Lower leg skin (tissue), 4 donors: ENCODE data around the gene CTDNEP1. TPM values are rescaled to one million over a fixed set of nuclear protein-coding genes. Genes with fewer than 3 reads are reported as not detected.

ENCODE experiments used
- DNase-seq, 2 donors: peaks; one replicate each; pipeline ENCODE4 v3.0.0-alpha.2; 2019; ENCODE audit warnings: low spot score in 2 of 2
- H3K4me3 ChIP-seq: fragments of 200-600 bp; sonication (generic); 2 replicates; pipeline ENCODE4 v1.5.1; 2017; ENCODE audit warnings: mild to moderate bottlenecking, low read depth; ENCODE audit not compliant: poor library complexity, severe bottlenecking
- POLR2A ChIP-seq, 2 donors: fragments of 450-650 bp; IDR thresholded peaks; one replicate each; pipeline ENCODE4 v1.6.1; 2016 to 2017; ENCODE audit warnings: antibody characterized with exemption in 2 of 2, mild to moderate bottlenecking in 1 of 2, moderate library complexity in 1 of 2
- WGBS, 2 donors: methylation state at CpG; one replicate each; pipeline ENCODE4 v1.1.5; 2018; 5-methylcytosine and 5-hydroxymethylcytosine counted together
- intact Hi-C: fragments of 100-400 bp; cut with DNase I; formaldehyde crosslinking; loops from one replicate; pipeline ENCODE4 v1.15.0; 2023; ENCODE audit warnings: low total_unique reads
- total RNA-seq, 4 donors: library from RNA; depleted of rRNA; stranded (reverse); fragments of >200 nt; gene quantifications; one replicate each; pipeline ENCODE4 v1.1.0, GENCODE V29; 2016
- TF ChIP-seq, protein P1 (sequence below), 3 donors: fragments of 450-650 bp; IDR thresholded peaks; one replicate each; pipeline ENCODE4 v1.5.1; 2016; ENCODE audit warnings: antibody characterized with exemption in 3 of 3, mild to moderate bottlenecking in 3 of 3, moderate library complexity in 2 of 3

The CTDNEP1 gene
- total RNA-seq, 4 donors from 2014 or later = 55.3 to 79.2 (median 70.4) TPM

DNA sequence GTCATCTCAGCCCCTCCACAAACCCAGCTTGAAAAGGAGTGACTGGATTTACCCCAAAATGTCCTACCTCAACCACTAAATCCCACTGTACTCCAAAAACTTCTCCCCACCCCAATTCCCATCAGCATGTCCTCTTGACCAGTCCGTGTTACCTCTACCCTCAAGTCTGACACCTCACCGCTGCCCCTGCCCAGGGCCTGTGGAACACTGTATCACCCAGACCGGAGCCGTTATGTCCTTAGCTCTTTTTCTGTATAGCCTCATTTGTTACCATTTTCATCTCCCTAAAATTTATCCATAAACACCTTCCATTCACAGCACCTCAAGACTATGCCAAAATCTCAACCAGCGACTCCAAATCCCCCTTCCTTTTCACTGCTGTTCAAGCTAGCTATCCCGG, 14.7 kb downstream of the CTDNEP1 start:
- no peak overlapping the region for H3K4me3 ChIP-seq
- intact Hi-C loops = no loop called here
- TF ChIP-seq POLR2A (IDR thresholded peaks at IDR 0.05) = no peak
- TF ChIP-seq, protein P1, sequence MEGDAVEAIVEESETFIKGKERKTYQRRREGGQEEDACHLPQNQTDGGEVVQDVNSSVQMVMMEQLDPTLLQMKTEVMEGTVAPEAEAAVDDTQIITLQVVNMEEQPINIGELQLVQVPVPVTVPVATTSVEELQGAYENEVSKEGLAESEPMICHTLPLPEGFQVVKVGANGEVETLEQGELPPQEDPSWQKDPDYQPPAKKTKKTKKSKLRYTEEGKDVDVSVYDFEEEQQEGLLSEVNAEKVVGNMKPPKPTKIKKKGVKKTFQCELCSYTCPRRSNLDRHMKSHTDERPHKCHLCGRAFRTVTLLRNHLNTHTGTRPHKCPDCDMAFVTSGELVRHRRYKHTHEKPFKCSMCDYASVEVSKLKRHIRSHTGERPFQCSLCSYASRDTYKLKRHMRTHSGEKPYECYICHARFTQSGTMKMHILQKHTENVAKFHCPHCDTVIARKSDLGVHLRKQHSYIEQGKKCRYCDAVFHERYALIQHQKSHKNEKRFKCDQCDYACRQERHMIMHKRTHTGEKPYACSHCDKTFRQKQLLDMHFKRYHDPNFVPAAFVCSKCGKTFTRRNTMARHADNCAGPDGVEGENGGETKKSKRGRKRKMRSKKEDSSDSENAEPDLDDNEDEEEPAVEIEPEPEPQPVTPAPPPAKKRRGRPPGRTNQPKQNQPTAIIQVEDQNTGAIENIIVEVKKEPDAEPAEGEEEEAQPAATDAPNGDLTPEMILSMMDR (IDR thresholded peaks at IDR 0.05) = no peak
- WGBS, 2 donors = 84 to 86% methylated on average over 6 of the region's 6 CpGs
- DNase-seq = no peak

DNA sequence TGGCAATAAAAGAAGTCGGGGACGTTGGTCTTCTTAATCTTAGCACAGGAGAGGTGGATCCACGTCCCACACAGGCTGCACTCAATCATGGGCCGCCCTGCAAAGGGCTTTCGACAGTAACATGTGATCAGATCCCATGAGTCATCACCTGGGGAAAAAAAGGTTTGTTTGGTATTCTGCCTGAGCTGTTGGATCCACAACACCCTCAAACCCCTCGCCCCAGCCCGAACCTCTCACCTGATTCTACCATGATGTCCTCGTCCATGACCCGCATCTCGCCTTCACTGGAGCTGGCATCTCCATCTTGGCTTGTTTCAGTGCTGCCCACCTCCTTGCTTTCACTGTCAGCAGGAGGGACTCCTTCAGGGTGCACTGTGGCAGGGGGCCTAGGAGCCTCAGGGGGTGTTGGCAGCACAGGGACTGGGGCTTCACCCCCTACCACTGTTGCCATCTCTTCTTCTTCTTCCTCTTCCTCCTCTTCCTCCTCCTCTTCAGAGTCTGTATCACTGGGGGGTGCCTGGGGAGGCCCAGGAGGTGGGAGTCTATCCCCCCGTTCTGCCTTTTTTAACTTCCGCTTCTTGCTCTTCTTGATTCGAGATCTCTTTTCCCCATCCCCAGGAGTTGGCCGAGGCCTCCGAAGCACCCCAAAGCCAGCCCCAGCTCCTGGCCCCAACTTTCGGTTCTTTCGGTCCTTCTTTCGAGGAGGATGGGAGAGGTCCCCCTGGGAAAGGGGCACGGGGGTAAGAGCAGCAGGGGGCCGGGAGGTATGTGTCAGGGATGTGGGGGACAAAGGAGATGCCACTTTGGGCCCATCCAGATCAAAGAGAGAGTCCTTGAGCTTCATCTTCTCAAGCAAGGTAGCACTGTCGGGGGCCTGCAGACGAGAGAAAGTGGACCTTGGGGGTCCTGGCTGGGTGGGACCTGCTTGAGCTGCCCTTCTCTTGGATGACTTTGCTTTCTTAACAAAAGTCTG, 15.6 kb downstream of the CTDNEP1 start:
- intact Hi-C loops = no loop called here
- no peak overlapping the region for H3K4me3 ChIP-seq
- no peak for DNase-seq
- TF ChIP-seq POLR2A (IDR thresholded peaks at IDR 0.05) = no peak
- TF ChIP-seq, protein P1 (IDR thresholded peaks at IDR 0.05) = no peak
- 73 to 75% methylated on average over 22 of the region's 22 CpGs for WGBS, 2 donors

DNA sequence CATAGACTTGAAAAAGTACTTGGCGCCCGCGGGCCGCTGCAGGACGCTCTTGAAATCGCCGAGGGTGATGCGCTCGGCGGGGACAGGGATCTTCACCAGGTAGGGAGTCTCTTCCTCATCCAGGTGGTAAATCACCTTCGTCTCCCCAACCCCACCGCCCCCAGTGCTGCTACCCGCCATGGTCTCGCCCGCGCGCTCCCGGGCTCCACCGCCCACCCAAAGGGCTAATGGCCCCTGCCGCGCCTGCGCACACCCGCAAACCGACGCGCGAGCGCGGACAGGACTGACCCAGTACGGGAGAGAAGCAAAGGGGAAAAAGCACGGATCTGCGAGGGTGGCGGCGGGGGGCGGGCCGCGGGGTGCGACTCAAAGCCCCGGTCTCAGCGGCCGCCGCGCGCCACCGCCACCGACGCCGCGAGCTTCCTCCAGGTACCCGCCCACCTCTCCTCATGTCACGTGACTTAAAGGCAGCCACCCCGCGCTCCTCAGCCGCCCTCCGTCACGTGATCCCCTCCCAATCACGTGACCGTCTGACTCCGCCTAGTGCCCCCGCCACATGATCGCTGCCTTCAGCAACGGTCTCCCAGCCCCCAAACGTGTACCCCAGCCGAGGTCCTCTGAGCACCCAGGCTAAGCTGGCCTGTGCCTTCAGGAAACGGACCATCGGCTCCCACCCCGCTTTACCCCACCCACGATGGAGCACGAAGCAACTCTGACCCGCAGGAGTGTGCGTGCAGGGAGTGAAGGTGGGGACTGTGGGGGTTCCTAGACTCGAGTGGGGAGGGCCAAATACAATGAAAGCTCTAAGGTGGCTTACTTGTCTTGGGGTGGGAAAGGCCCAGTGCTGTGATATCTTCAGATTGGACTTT, 17.2 kb downstream of the CTDNEP1 start, which contains the start of gene DVL2:
DVL2 (minus strand) TSS at position 435 of the 869 bp plus-strand sequence; CDS start at position 180, 255 bp downstream.
- intact Hi-C loops = no loop called here
- TF ChIP-seq, protein P1 (IDR thresholded peaks at IDR 0.05) = peak in 1 of 3 donors; percentile 67
- TF ChIP-seq POLR2A (IDR thresholded peaks at IDR 0.05) = no peak
- WGBS, 2 donors = 0% methylated on average over 43 to 71 of the region's 72 CpGs
- peak; percentile 97 to 100 for DNase-seq
- H3K4me3 ChIP-seq = peak within 1 kb of the TSS; percentile 67

DNA sequence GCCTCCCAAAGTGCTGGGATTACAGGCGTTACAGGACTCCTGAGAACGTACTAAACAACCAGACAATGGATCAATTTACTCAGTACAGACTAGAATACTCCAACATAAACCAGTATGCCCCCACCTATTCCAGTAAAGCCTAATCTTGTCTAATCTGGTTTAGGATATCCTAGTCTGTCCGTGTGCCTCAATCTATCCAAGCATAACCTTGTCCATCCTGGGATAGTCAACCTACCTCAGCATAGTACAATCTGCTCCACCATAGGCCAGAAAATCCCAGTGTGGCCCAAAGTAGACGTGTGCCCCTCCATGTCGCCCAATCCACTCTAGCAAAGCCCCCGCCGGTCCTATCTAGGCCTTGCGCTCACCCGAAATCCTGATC, 17.8 kb downstream of the CTDNEP1 start:
- 2 to 3% methylated on average over 9 of the region's 9 CpGs for WGBS, 2 donors
- peak overlapping the region; percentile 67 for H3K4me3 ChIP-seq
- TF ChIP-seq, protein P1 (IDR thresholded peaks at IDR 0.05) = no peak
- no peak for TF ChIP-seq POLR2A (IDR thresholded peaks at IDR 0.05)
- intact Hi-C loops = no loop called here
- no peak for DNase-seq

DNA sequence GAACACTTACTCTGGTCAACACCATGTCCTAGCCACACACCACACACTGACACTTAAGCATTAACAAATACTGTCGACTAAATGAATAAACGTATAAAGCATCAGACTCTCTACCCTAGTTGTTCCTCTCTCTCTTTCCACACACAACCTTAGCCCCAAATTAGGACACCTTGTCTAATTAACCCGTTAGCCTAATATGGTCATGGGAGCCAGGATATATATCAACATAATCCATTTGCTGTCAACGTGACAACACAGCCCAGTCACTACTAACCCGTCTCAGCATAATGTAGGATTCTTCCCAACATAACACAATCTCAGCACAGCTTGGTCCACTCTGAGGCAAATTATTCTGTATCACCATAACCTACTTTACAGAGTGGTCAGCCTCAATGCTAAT, 19.4 kb downstream of the CTDNEP1 start:
- H3K4me3 ChIP-seq = no peak overlapping the region
- DNase-seq = no peak
- no peak for TF ChIP-seq POLR2A (IDR thresholded peaks at IDR 0.05)
- TF ChIP-seq, protein P1 (IDR thresholded peaks at IDR 0.05) = no peak
- 80 to 82% methylated on average over 5 of the region's 5 CpGs for WGBS, 2 donors
- intact Hi-C loops = no loop called here
